Loucy (cell line): ENCODE measurements around the gene MALRD1.
"Not testable (repeated sequence)": the region's sequence is repeated elsewhere in the genome, so short reads cannot be mapped to it uniquely, and the experiment has no call there.

ENCODE experiments used
- H2AFZ ChIP-seq: fragments of 200-600 bp; sonication (generic); 2 replicates; pipeline ENCODE4 v1.6.0; 2016; ENCODE audit warnings: antibody characterized with exemption, mild to moderate bottlenecking, low read length, moderate library complexity
- H3F3A ChIP-seq: fragments of 200-600 bp; 2 replicates; pipeline ENCODE4 v1.6.0; 2016; ENCODE audit warnings: antibody characterized with exemption, low read depth, mild to moderate bottlenecking
- H3K27me3 ChIP-seq: fragments of 200-600 bp; sonication (generic); 2 replicates; pipeline ENCODE4 v1.6.1; 2014; ENCODE audit warnings: low read length, mild to moderate bottlenecking; ENCODE audit not compliant: insufficient read depth, poor library complexity, severe bottlenecking
- H3K36me3 ChIP-seq: fragments of 200-600 bp; sonication (generic); 2 replicates; pipeline ENCODE4 v1.6.1; 2016; ENCODE audit warnings: low read length; ENCODE audit not compliant: insufficient read depth
- H3K4me1 ChIP-seq: fragments of 200-600 bp; sonication (generic); 2 replicates; pipeline ENCODE4 v1.5.1; 2014; ENCODE audit warnings: low read length, mild to moderate bottlenecking; ENCODE audit not compliant: insufficient read depth, poor library complexity, severe bottlenecking
- H3K4me2 ChIP-seq: fragments of 200-600 bp; sonication (generic); 2 replicates; pipeline ENCODE4 v1.6.0; 2014; ENCODE audit warnings: antibody characterized with exemption, low read length, low read depth, mild to moderate bottlenecking; ENCODE audit not compliant: poor library complexity, severe bottlenecking
- H3K4me3 ChIP-seq: fragments of 200-600 bp; sonication (generic); 2 replicates; pipeline ENCODE4 v1.5.1; 2014; ENCODE audit warnings: low read length, mild to moderate bottlenecking, mixed read lengths; ENCODE audit not compliant: poor library complexity, severe bottlenecking
- H3K79me2 ChIP-seq: fragments of 200-600 bp; sonication (generic); 2 replicates; pipeline ENCODE4 v1.6.1; 2014; ENCODE audit warnings: low read length; ENCODE audit not compliant: insufficient read depth
- H3K9ac ChIP-seq: fragments of 200-600 bp; sonication (generic); 2 replicates; pipeline ENCODE4 v1.6.0; 2014; ENCODE audit warnings: mild to moderate bottlenecking, low read depth, low read length, moderate library complexity; ENCODE audit not compliant: poor library complexity, severe bottlenecking
- H3K9me2 ChIP-seq: fragments of 200-600 bp; sonication (generic); replicated peaks from 2 replicates; pipeline ENCODE4 v1.6.1; 2016; ENCODE audit warnings: low read depth, low read length, mixed read lengths
- H3K9me3 ChIP-seq: fragments of 200-600 bp; sonication (generic); 2 replicates; pipeline ENCODE4 v1.6.1; 2014; ENCODE audit warnings: mild to moderate bottlenecking, antibody characterized with exemption, low read length, low read depth; ENCODE audit not compliant: insufficient read depth
- H4K20me1 ChIP-seq: fragments of 200-600 bp; sonication (generic); 2 replicates; pipeline ENCODE4 v1.6.0; 2014; ENCODE audit warnings: antibody characterized with exemption, low read length, mild to moderate bottlenecking; ENCODE audit not compliant: insufficient read depth, poor library complexity, severe bottlenecking
- EZH2phosphoT487 ChIP-seq: fragments of 200-600 bp; IDR thresholded peaks from 2 replicates; pipeline ENCODE4 v1.6.1; 2018; ENCODE audit warnings: antibody characterized with exemption, mild to moderate bottlenecking, moderate library complexity, borderline replicate concordance
- TF ChIP-seq, protein P1 (sequence below): fragments of 200-600 bp; sonication (generic); conservative IDR thresholded peaks from 2 replicates; pipeline ENCODE4 v1.5.1; 2014; ENCODE audit warnings: mild to moderate bottlenecking, antibody characterized with exemption, low read length

MALRD1 gene

DNA sequence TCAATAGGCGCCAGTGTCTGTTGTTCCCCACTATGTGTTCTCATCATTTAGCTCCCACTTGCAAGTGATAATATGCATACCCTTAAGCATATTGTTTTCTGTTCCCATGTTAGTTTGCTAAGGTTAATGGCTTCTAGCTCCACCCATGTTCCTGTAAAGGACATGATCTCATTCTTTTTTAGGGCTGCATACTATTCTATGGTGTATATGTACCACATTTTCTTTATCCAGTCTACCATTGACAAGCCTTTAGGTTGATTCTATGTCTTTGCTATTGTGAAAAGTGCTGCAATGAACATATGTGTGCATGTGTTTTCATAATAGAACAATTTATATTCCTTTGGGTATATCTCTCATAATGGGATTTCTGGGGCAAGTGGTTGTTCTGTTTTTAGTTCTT lies 689.8 kb downstream of the MALRD1 start:
- Histone ChIP-seq H3F3A (no peaks in the 10 kb centered on the region), H4K20me1 (no peaks in the 10 kb centered on the region), H3K4me3 (no peak overlapping the region), H3K9ac (no peak overlapping the region), H3K4me2 (no peak overlapping the region), H3K9me3 (no peaks in the 10 kb centered on the region), H3K79me2 (no peaks in the 10 kb centered on the region), H3K27me3 (no peaks in the 10 kb centered on the region), H3K9me2 (no peaks in the 10 kb centered on the region), H3K4me1 (no peaks in the 10 kb centered on the region), H3K36me3 (no peaks in the 10 kb centered on the region), H2AFZ (no peak overlapping the region)
- TF ChIP-seq, protein P1, sequence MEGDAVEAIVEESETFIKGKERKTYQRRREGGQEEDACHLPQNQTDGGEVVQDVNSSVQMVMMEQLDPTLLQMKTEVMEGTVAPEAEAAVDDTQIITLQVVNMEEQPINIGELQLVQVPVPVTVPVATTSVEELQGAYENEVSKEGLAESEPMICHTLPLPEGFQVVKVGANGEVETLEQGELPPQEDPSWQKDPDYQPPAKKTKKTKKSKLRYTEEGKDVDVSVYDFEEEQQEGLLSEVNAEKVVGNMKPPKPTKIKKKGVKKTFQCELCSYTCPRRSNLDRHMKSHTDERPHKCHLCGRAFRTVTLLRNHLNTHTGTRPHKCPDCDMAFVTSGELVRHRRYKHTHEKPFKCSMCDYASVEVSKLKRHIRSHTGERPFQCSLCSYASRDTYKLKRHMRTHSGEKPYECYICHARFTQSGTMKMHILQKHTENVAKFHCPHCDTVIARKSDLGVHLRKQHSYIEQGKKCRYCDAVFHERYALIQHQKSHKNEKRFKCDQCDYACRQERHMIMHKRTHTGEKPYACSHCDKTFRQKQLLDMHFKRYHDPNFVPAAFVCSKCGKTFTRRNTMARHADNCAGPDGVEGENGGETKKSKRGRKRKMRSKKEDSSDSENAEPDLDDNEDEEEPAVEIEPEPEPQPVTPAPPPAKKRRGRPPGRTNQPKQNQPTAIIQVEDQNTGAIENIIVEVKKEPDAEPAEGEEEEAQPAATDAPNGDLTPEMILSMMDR, result no peak
- no peak for TF ChIP-seq EZH2phosphoT487

DNA sequence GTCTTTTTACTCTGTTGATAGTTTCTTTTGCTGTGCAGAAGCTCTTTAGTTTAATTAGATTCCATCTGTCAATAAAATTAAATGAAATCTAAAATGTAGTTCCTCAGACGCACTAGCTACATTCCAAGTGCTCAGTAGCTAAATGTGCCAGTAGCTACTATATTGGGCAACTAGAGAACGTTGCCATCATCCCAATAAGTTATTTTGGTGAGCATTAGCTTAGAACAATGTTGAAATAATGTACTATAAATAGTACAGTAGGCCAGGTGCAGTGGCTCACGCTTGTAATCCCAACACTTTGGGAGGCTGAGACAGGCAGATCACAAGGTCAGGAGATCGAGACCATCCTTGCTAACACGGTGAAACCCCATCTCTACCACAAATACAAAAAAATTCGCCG lies 690.6 kb downstream of the MALRD1 start:
- not testable (repeated sequence) for H3K9me2 ChIP-seq, H3K36me3 ChIP-seq, H3F3A ChIP-seq, H3K27me3 ChIP-seq, H3K9ac ChIP-seq, H4K20me1 ChIP-seq, H2AFZ ChIP-seq, H3K4me3 ChIP-seq, H3K4me2 ChIP-seq, H3K79me2 ChIP-seq, H3K4me1 ChIP-seq, H3K9me3 ChIP-seq

DNA sequence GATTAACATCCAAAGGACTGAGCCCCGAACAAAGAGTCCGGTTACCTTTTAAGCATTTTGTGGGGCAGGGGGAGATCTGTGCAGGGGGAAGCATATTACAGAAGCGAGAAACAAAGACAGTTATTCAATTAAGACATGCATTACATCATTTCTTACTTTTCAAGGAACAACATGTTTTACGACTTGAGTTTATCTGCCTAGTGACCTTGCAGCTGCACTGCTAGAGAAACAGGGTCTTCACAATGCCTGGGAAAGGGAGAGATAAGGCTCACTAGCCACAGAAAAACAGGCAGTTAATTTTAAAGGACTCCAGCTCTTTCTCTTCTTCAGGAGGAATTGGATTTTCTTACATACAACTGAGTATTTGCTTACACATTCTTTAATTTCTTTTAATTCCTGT lies 693.5 kb downstream of the MALRD1 start:
- not testable (repeated sequence) for H2AFZ ChIP-seq, H3K4me2 ChIP-seq, H3K27me3 ChIP-seq, H3K9ac ChIP-seq, H3K4me3 ChIP-seq, H3K36me3 ChIP-seq, H3F3A ChIP-seq, H3K79me2 ChIP-seq, H3K4me1 ChIP-seq, H3K9me3 ChIP-seq, H4K20me1 ChIP-seq, H3K9me2 ChIP-seq

DNA sequence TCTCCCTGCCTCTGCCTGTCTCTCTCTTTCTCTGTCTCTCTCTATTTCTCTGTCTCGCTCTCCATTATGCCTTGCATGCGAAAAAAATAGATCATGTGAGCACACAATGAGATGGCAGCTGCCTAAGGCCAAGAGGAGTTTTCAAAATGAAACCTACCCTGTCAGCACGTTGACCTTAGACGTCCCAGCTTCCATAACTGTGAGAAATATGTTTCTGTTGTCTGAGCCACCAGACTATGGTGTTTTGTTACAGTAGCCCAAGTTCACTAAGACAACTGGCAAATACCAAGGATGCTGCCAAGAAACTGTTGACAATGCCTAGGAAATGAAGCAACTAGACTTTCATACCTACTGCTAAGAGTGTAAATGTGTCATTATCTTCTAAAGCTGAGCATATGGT lies 697.1 kb downstream of the MALRD1 start:
- no peaks in the 10 kb centered on the region for H3K9me3 ChIP-seq
- H3K9ac ChIP-seq, result no peak overlapping the region
- H3K4me3 ChIP-seq, result no peak overlapping the region
- no peaks in the 10 kb centered on the region for H3K27me3 ChIP-seq
- no peaks in the 10 kb centered on the region for H3K79me2 ChIP-seq
- no peak overlapping the region for H3K4me2 ChIP-seq
- TF ChIP-seq EZH2phosphoT487, result no peak
- TF ChIP-seq, protein P1, result no peak
- no peaks in the 10 kb centered on the region for H3K9me2 ChIP-seq
- H3K36me3 ChIP-seq, result no peaks in the 10 kb centered on the region
- H3K4me1 ChIP-seq, result no peaks in the 10 kb centered on the region
- H4K20me1 ChIP-seq, result no peaks in the 10 kb centered on the region
- no peak overlapping the region for H2AFZ ChIP-seq
- no peaks in the 10 kb centered on the region for H3F3A ChIP-seq
